HFF-Myc (cell line): ENCODE results near the gene DHX16.

ENCODE experiments used
- DNase-seq: peaks from one replicate; pipeline ENCODE4 v3.0.0-alpha.2; 2011; ENCODE audit warnings: low read depth; ENCODE audit errors: extremely low read depth
- H3K4me3 ChIP-seq: replicated peaks from 2 replicates; pipeline ENCODE4 v1.5.1; 2011; ENCODE audit warnings: low read depth, mild to moderate bottlenecking, control low read depth, low read length
- TF ChIP-seq, protein P1 (sequence below): IDR thresholded peaks from 2 replicates; pipeline ENCODE4 v1.5.1; 2012; ENCODE audit warnings: mild to moderate bottlenecking, low read depth, low read length, control low read depth; ENCODE audit errors: missing control alignments

Gene DHX16

DNA sequence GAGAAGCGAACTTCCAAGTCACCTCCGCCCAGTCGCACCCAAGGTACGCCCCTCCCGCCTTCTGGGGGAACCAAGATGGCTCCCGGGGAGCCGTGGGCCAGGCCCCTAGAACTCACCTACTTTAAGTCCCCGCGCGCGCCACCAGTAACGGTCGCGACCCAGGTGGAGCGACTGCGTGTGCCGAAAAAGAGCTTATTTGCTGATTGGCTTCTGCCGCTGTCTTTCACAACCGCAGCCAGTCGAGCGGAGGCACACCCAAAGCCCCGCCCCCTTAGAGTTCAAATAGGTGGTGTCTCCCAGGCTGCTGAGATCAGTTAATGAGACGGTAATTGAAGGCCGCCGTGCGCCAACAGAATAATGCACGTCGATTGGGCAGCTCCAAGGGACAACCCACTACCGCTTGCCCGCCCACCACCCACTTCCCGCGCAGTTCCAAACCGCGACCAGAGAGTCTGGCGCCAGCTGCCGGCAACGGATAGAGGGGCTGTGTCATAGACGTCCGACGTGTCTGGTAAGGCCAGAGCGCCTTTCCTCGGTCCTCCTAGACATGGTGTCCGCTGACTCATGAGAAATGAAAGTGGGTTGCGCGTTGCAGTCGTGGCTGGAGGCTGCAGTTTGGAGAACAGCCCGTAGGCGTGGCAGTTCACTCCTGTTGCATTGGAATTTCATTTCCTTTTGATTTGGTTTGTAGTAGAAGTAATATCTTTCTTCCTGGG is 44.5 kb upstream of the DHX16 start, which contains the start of gene MDC1:
Gene MDC1, minus strand, starts transcription at position 153 of the 716 bp plus-strand sequence. CDS start 2,106 bp downstream, outside the sequence.
- H3K4me3 ChIP-seq = peak within 1 kb of the TSS; percentile 62
- DNase-seq = peak; percentile 100
- TF ChIP-seq, protein P1, sequence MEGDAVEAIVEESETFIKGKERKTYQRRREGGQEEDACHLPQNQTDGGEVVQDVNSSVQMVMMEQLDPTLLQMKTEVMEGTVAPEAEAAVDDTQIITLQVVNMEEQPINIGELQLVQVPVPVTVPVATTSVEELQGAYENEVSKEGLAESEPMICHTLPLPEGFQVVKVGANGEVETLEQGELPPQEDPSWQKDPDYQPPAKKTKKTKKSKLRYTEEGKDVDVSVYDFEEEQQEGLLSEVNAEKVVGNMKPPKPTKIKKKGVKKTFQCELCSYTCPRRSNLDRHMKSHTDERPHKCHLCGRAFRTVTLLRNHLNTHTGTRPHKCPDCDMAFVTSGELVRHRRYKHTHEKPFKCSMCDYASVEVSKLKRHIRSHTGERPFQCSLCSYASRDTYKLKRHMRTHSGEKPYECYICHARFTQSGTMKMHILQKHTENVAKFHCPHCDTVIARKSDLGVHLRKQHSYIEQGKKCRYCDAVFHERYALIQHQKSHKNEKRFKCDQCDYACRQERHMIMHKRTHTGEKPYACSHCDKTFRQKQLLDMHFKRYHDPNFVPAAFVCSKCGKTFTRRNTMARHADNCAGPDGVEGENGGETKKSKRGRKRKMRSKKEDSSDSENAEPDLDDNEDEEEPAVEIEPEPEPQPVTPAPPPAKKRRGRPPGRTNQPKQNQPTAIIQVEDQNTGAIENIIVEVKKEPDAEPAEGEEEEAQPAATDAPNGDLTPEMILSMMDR = peak; percentile 26

DNA sequence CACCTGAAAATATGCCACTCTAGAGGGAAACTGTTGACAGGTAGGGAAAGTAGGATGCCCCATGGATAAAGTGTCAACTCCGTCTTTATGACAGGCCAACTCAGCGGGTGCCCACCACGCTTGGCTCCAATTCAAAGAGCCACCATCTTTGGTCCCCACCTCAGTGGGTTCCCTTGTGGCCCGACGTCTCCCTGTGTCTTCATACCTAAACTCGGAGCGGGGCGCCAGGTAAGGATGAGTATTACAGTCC is 44.0 kb upstream of the DHX16 start:
- peak overlapping the region; percentile 62 for H3K4me3 ChIP-seq
- no peak for DNase-seq
- TF ChIP-seq, protein P1 = no peak

DNA sequence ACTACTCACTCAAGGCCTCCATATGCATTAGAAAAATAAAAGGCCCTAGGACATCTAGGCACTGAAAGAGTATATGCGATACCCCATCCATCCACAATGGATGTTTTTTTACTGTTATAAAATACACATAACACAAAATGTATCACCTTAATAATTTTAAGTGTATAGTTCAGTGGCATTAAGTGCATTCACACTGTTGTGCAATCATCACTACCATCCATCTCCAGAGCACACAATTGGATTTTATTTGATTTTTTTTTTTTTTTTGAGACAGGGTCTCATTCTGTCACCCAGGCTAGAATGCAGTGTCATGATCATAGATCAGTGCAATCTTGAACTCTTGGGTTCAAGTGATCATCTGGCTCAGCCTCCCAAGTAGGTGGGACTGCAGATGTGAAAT is 41.5 kb upstream of the DHX16 start:
- no peak overlapping the region for H3K4me3 ChIP-seq
- no peak for DNase-seq
- TF ChIP-seq, protein P1 = no peak

DNA sequence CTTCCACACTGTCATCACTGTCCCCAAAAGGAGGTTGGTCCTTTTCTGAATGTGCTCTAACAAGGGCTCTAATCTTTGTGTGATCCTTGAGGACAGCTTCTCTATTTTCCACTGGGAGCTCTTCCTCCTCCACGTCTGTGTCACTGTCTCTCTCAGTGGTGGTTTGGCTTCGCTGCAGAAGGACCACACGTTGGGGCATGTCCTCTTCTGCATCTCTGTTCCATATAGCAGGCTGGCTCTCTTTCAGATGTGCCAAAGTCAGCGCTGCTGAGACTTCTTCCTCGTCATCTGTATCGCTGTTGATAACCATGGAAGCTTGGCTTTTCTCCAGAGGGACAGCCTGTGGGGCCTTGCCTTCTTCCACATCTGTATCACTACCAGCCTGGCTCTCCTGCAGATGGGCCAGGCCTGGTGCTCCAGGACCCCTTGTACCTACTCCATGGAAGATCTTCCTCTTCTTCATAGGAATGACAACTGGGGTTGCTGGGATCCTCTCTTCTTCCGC is 39.7 kb upstream of the DHX16 start:
- TF ChIP-seq, protein P1 = no peak
- DNase-seq = no peak
- H3K4me3 ChIP-seq = no peak overlapping the region

DNA sequence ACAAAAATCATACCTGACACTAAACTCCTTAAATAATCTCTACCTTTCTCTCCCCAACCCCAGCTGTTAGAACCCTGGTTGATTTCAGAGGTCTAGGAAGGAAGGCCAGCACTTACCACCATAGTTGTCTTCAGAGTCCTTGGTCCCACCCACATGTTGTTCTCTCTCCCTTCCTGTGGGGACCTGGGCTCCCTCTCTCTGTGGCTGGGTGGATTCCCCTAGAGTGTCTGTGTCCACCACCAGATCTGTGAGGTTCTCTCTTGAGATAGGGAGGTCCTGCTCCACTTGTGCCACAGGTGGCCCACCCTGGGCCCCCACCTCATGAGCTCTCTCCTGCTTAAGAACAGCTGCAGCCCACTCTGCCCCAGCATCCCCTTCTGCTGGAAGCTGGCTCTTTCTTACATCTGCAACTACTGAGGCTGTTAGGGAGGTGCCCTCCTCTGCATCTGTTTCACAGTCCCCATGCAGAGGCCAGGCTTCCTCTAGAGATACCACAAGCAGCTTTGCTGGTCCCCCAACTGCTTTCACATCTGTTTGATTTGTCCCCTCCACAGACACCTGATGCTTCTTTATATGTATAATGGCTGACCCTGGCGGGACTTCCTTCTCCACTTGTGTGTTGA is 39.1 kb upstream of the DHX16 start:
- TF ChIP-seq, protein P1 = no peak

DNA sequence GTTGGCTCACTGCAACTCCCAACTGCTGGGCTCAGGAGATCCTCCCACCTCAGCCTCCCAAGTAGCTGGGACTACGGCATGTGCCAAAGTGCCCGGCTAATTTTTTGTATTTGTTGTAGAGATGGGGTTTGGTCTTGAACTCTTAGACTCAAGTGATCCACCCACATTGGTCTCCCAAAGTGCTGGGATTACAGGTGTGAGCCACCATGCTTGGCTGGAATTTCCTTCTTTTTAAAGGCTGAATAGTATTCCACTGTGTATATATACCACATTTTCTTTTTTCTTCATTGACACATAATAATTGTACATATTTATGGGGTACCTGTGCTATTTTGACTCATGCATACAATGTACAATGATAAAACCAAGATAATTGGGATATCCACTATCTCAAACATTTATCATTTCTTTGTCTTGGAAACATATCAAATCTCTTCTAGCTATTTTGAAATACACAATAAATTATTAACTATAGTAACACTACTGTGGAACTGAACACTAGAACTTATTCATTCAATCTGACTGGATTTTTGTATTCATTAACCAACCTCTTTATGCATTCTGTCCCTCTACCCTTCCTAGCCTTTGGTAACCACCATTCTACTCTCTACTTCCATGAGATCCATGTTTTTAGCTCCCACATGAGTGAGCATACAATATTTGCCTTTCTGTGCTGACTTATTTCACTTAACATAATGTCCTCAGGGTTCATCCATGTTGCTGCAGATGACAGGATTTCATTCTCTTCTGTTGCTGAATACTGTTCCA is 36.5 kb upstream of the DHX16 start:
- DNase-seq = no peak
- no peak overlapping the region for H3K4me3 ChIP-seq
- TF ChIP-seq, protein P1 = no peak

More for the DNA sequence above, 39.1 kb upstream of the DHX16 start:
- no peak overlapping the region for H3K4me3 ChIP-seq
- DNase-seq = no peak
